ENCODE measurements around the gene CDHR3. TPM values are rescaled to one million over a fixed set of nuclear protein-coding genes. Genes with fewer than 3 reads are reported as not detected.

The CDHR3 gene
- total RNA-seq, 2 donors from 2014 or later = 2.2 to 3.9 TPM

DNA sequence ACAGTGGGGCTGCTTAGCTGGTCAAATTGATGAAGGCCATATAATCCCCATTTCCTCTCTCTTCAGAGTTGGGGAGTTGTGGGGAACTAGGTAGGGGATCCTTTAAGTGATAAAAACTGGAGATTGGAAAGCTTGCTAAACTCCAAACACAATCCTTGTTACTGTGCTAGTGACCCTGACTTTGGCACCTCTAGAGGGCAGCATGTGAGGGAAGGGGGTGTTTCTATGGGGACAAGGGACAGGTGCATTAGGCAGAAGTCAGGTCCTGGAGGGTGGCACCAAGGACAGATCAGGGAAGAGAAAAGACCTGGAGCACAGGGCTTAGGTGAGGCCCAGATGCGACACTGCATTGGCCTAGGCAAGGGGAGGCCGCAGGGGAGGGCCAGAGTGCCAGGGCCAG is 66.9 kb downstream of the CDHR3 start:
- TF ChIP-seq POLR2AphosphoS5 (IDR thresholded peaks at IDR 0.05) (no peak), POLR2A (IDR thresholded peaks at IDR 0.05) (no peak)
- TF ChIP-seq, protein P1, sequence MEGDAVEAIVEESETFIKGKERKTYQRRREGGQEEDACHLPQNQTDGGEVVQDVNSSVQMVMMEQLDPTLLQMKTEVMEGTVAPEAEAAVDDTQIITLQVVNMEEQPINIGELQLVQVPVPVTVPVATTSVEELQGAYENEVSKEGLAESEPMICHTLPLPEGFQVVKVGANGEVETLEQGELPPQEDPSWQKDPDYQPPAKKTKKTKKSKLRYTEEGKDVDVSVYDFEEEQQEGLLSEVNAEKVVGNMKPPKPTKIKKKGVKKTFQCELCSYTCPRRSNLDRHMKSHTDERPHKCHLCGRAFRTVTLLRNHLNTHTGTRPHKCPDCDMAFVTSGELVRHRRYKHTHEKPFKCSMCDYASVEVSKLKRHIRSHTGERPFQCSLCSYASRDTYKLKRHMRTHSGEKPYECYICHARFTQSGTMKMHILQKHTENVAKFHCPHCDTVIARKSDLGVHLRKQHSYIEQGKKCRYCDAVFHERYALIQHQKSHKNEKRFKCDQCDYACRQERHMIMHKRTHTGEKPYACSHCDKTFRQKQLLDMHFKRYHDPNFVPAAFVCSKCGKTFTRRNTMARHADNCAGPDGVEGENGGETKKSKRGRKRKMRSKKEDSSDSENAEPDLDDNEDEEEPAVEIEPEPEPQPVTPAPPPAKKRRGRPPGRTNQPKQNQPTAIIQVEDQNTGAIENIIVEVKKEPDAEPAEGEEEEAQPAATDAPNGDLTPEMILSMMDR (IDR thresholded peaks at IDR 0.05) = no peak
- no peak overlapping the region for H3K4me3 ChIP-seq
- no peak overlapping the region for H3K27ac ChIP-seq
- intact Hi-C loops (cut with DNase I) = no loop called here
- DNase-seq (ENCODE audit: low spot score) = no peak
- no peaks in the 10 kb centered on the region for H3K27me3 ChIP-seq (replicated peaks; ENCODE audit: insufficient read depth)
- 94% methylated on average over 2 of the region's 2 CpGs for whole genome bisulfite sequencing
- no peaks in the 10 kb centered on the region for H3K36me3 ChIP-seq
- no peaks in the 10 kb centered on the region for H3K9me3 ChIP-seq
- no peaks in the 10 kb centered on the region for H3K4me1 ChIP-seq (replicated peaks)

DNA sequence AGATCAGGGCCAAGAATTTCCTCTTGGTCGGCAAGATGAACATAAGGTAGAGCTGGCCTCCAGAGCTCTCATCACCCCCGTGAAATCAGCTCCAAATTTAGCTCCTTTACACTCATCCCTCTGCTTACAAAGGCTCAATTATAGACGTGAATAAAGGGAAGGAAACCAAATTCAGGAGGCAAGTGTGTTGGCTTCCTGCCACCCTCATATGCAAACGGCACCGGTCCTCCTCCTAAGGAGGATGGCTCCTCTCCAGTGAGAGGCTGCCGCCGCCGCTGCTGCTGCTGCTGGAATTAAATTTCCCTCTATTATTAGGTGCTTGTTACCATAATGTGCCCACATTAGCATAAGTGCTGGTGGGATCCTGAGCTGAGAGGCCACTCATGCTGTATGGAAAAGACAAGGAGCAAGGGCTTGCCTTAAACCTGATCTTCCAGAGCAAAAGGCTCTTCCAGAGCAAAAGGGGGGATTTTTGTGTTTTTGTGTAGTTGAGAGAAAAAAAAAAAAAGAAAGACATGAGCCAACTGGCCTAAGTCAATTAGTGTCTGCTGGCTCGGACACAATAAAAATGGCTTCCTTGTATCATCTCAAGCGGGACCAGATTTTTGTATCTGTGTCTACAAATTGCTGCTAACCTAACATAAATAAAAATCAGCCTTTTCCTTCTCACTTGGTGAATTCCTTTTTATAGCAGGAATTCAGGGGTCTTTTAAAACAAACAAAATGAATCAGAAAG is 68.4 kb downstream of the CDHR3 start:
- intact Hi-C loops (cut with DNase I) = no loop called here
- Histone ChIP-seq H3K27ac (no peak overlapping the region), H3K36me3 (no peaks in the 10 kb centered on the region), H3K4me1 (replicated peaks) (no peaks in the 10 kb centered on the region), H3K9me3 (no peaks in the 10 kb centered on the region), H3K4me3 (no peak overlapping the region), H3K27me3 (replicated peaks; ENCODE audit: insufficient read depth) (no peaks in the 10 kb centered on the region)
- TF ChIP-seq, protein P1 (IDR thresholded peaks at IDR 0.05) = no peak
- TF ChIP-seq POLR2A (IDR thresholded peaks at IDR 0.05) (no peak), POLR2AphosphoS5 (IDR thresholded peaks at IDR 0.05) (no peak)
- 9% methylated on average over 10 of the region's 10 CpGs for WGBS
- no peak for DNase-seq (ENCODE audit: low spot score)

DNA sequence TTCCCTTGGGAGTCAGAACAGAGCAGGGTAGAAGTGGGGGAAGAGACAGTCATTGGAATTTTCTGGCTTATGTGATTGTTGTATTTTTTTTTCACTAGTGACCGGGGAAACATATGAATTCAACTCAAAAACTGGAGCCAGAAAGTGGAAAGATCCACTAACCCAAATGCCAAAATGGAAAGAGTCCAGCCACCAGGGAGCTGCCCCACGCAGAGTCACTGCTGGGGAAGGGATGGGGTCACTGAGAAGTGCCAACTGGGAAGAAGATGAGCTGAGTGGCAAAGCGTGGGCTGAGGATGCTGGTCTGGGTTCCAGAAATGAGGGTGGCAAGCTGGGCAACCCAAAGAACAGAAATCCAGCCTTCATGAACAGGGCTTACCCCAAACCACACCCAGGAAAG is 69.2 kb downstream of the CDHR3 start:
- DNase-seq (ENCODE audit: low spot score) = no peak
- no peak overlapping the region for H3K4me3 ChIP-seq
- 92% methylated on average over 3 of the region's 3 CpGs for WGBS
- no peaks in the 10 kb centered on the region for H3K4me1 ChIP-seq (replicated peaks)
- H3K9me3 ChIP-seq = no peaks in the 10 kb centered on the region
- no peak overlapping the region for H3K27ac ChIP-seq
- no peaks in the 10 kb centered on the region for H3K27me3 ChIP-seq (replicated peaks; ENCODE audit: insufficient read depth)
- TF ChIP-seq POLR2AphosphoS5 (IDR thresholded peaks at IDR 0.05) = no peak
- TF ChIP-seq, protein P1 (IDR thresholded peaks at IDR 0.05) = no peak
- TF ChIP-seq POLR2A (IDR thresholded peaks at IDR 0.05) = no peak
- intact Hi-C loops (cut with DNase I) = no loop called here
- no peaks in the 10 kb centered on the region for H3K36me3 ChIP-seq

DNA sequence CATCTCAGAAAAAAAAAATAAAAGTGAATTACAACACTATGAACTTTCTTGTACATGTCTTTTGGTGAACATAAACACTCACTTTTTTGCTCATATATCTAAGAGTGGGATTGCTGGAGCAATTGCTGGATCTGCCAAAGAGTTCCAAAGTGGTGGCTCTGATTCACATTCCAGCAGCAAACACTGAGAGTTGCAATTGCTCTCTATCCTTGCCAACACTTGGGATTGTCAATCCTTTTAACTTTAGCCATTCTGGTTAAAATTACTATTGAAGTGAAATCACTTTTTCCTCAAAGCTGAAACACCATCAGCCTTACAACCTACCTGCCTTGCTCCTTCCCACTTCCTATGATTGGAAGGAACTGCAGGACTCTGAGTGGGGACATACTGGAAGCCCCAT is 70.7 kb downstream of the CDHR3 start:
- intact Hi-C loops (cut with DNase I) = no loop called here
- no peaks in the 10 kb centered on the region for H3K27me3 ChIP-seq (replicated peaks; ENCODE audit: insufficient read depth)
- H3K27ac ChIP-seq = no peak overlapping the region
- H3K9me3 ChIP-seq = no peaks in the 10 kb centered on the region
- no peak for TF ChIP-seq POLR2A (IDR thresholded peaks at IDR 0.05)
- no peak for TF ChIP-seq POLR2AphosphoS5 (IDR thresholded peaks at IDR 0.05)
- TF ChIP-seq, protein P1 (IDR thresholded peaks at IDR 0.05) = no peak
- no peaks in the 10 kb centered on the region for H3K36me3 ChIP-seq
- no peak for DNase-seq (ENCODE audit: low spot score)
- H3K4me3 ChIP-seq = no peak overlapping the region
- H3K4me1 ChIP-seq (replicated peaks) = no peaks in the 10 kb centered on the region

DNA sequence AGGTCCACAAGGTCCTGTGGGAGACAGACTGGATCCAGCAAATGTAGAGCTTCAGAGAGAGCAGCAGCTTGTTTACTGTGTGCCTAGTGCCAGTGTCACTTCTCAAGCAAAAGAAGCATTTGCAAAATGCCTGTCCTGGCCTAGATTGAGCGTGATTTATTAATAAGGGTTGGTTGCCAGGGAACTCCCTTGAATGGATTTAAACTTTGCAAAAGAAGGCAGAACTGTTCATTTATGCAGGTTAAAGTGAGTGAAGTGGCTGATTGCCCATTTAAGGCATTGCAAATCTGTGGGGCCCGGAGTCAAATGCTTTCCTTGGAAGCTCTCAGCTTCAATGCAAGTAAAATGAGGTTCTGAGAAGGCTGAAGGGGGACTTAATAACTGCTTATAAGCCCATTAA is 71.3 kb downstream of the CDHR3 start:
- Histone ChIP-seq H3K9me3 (no peaks in the 10 kb centered on the region), H3K27ac (no peak overlapping the region), H3K27me3 (replicated peaks; ENCODE audit: insufficient read depth) (no peaks in the 10 kb centered on the region), H3K4me1 (replicated peaks) (no peaks in the 10 kb centered on the region), H3K36me3 (no peaks in the 10 kb centered on the region), H3K4me3 (no peak overlapping the region)
- TF ChIP-seq POLR2A (IDR thresholded peaks at IDR 0.05) (no peak), POLR2AphosphoS5 (IDR thresholded peaks at IDR 0.05) (no peak)
- TF ChIP-seq, protein P1 (IDR thresholded peaks at IDR 0.05) = no peak
- DNase-seq (ENCODE audit: low spot score) = no peak
- WGBS = 84% methylated on average over 2 of the region's 2 CpGs
- intact Hi-C loops (cut with DNase I) = no loop called here

All from prostate gland (tissue), 2 donors.